K562 (cell line): ENCODE results near the gene GRSF1. TPM values are rescaled to one million over a fixed set of nuclear protein-coding genes. Genes with fewer than 3 reads are reported as not detected.

ENCODE experiments used
- ATAC-seq: fragments of 200-7000 bp; cut with Tn5 transposase; 3 replicates; pipeline ENCODE4 v1.9.1; 2020; ENCODE audit warnings: moderate library complexity
- BruUV-seq: library from RNA; stranded (reverse); fragments of 400-500 nt; replicated peaks from 2 replicates; lab custom pipeline; 2021; lab: Mats Ljungman, UMichigan
- CTCF ChIA-PET: fragments of 300-600 bp; formaldehyde crosslinking; extraction: SDS; loops from one replicate; lab custom pipeline; 2021; ENCODE audit warnings: low intra/inter-chr PET ratio; lab: Yijun Ruan, JAX
- POLR2A ChIA-PET: fragments of 300-600, 350-650 bp; sonication (Branson Sonifier 250); formaldehyde crosslinking; extraction: SDS; loops from one replicate; lab custom pipeline; 2021; ENCODE audit warnings: antibody characterized with exemption, inconsistent platforms; lab: Yijun Ruan, JAX
- DNase-seq, 4 experiments: peaks; one replicate each; pipeline versions ENCODE4 v3.0.0 to v3.0.0-alpha.2; 2011 to 2018; ENCODE audit warnings: low spot score in 3 of 4, mixed read lengths in 3 of 4; ENCODE audit errors: extremely low read depth in 1 of 4
- FAIRE-seq: peaks from 2 replicates; lab custom pipeline; 2011; peaks lifted over from hg19 to GRCh38; lab: Jason Lieb, UNC
- H2AFZ ChIP-seq: 2 replicates; pipeline ENCODE4 v1.6.0; 2011; ENCODE audit warnings: low read depth, low read length, control low read depth, inconsistent platforms
- H3K27ac ChIP-seq: fragments of 200-600 bp; 3 replicates; pipeline ENCODE4 v1.8.0; 2011; ENCODE audit warnings: low read depth, mild to moderate bottlenecking, control low read depth, inconsistent platforms, low read length, moderate library complexity, mixed read lengths; ENCODE audit errors: extremely low read depth
- H3K27me3 ChIP-seq, 2 experiments: fragments of 300-600 bp in 1 of 2; 2 replicates in 1 of 2; 3 replicates in 1 of 2; pipeline versions ENCODE4 v1.6.0 to v1.8.0; 2011; ENCODE audit warnings: inconsistent platforms in 2 of 2, low read length in 2 of 2, mild to moderate bottlenecking in 1 of 2, mixed read lengths in 1 of 2, moderate library complexity in 1 of 2; ENCODE audit not compliant: control insufficient read depth in 2 of 2, insufficient read depth in 2 of 2
- H3K36me3 ChIP-seq: fragments of 300-600 bp; 3 replicates; pipeline ENCODE4 v1.8.0; 2011; ENCODE audit warnings: mild to moderate bottlenecking, low read length, inconsistent platforms; ENCODE audit not compliant: control insufficient read depth, insufficient read depth
- H3K4me1 ChIP-seq, 2 experiments: fragments of 200-600 bp in 1 of 2; replicated peaks in 1 of 2; 2 replicates in 1 of 2; 3 replicates in 1 of 2; pipeline versions ENCODE4 v1.5.1 to v1.8.0; 2011; ENCODE audit warnings: inconsistent platforms in 2 of 2, low read length in 2 of 2, mild to moderate bottlenecking in 1 of 2, mixed read lengths in 1 of 2, moderate library complexity in 1 of 2; ENCODE audit not compliant: control insufficient read depth in 2 of 2, insufficient read depth in 2 of 2
- H3K4me2 ChIP-seq: 2 replicates; pipeline ENCODE4 v1.6.1; 2011; ENCODE audit warnings: low read length, control low read depth, inconsistent platforms, mixed read lengths; ENCODE audit not compliant: insufficient read depth
- H3K4me3 ChIP-seq: fragments of 200-600 bp; sonication (generic), shearing (Covaris generic); 2 replicates; pipeline ENCODE4 v1.5.1; 2016; ENCODE audit warnings: control low read depth, inconsistent platforms
- H3K79me2 ChIP-seq: fragments of 200-600 bp; 3 replicates; pipeline ENCODE4 v1.8.0; 2011; ENCODE audit warnings: low read length, inconsistent platforms; ENCODE audit not compliant: control insufficient read depth, insufficient read depth
- H3K9ac ChIP-seq, 2 experiments: 2 replicates each; pipeline versions ENCODE4 v1.6.0 to v1.6.1; 2011; ENCODE audit warnings: low read depth in 2 of 2, low read length in 2 of 2, control low read depth in 1 of 2, inconsistent platforms in 1 of 2, mild to moderate bottlenecking in 1 of 2, mixed read lengths in 1 of 2; ENCODE audit not compliant: insufficient read depth in 1 of 2
- H3K9me1 ChIP-seq: one replicate; pipeline ENCODE4 v1.6.0; 2011; ENCODE audit warnings: inconsistent platforms, mild to moderate bottlenecking, low read length, moderate library complexity; ENCODE audit not compliant: control insufficient read depth, insufficient read depth
- H3K9me3 ChIP-seq: replicated peaks from 2 replicates; pipeline ENCODE4 v1.5.1; 2011; ENCODE audit warnings: low read depth, low read length, inconsistent platforms; ENCODE audit not compliant: control insufficient read depth, insufficient read depth
- H4K20me1 ChIP-seq: replicated peaks from 2 replicates; pipeline ENCODE4 v1.6.1; 2011; ENCODE audit warnings: low read length, inconsistent platforms, mixed read lengths; ENCODE audit not compliant: control insufficient read depth, insufficient read depth
- ARID3A ChIP-seq: IDR thresholded peaks from 2 replicates; pipeline ENCODE4 v1.6.1; 2012; ENCODE audit warnings: low read depth, low read length, improper control_type of control experiment, borderline replicate concordance
- ATF2 ChIP-seq: sonication (generic); formaldehyde crosslinking; IDR thresholded peaks from 2 replicates; pipeline ENCODE4 v1.8.1; 2022; ENCODE audit warnings: missing genetic modification reagents
- BRF2 ChIP-seq: IDR thresholded peaks from 3 replicates; pipeline ENCODE4 v1.6.1; 2011; ENCODE audit warnings: borderline replicate concordance, mild to moderate bottlenecking; ENCODE audit not compliant: insufficient read length, insufficient read depth
- CBX8 ChIP-seq: fragments of 200-600 bp; sonication (generic); IDR thresholded peaks from 2 replicates; pipeline ENCODE4 v1.6.1; 2012; ENCODE audit warnings: borderline replicate concordance, mixed run types, low read depth, mild to moderate bottlenecking, moderate library complexity, mixed read lengths, low read length, control low read depth, inconsistent platforms; ENCODE audit not compliant: poor library complexity, severe bottlenecking; ENCODE audit errors: extremely low read depth
- HMBOX1 ChIP-seq: sonication (generic); IDR thresholded peaks from 2 replicates; pipeline ENCODE4 v1.6.1; 2016
- MTA2 ChIP-seq: fragments of 450-650 bp; IDR thresholded peaks from 2 replicates; pipeline ENCODE4 v1.6.1; 2016; ENCODE audit warnings: low read depth
- NCOA1 ChIP-seq: fragments of 450-650 bp; IDR thresholded peaks from 2 replicates; pipeline ENCODE4 v1.6.1; 2016; ENCODE audit warnings: low read depth
- NR2C2 ChIP-seq, 2 experiments: fragments of 200-800 bp in 1 of 2; sonication (Bioruptor generic) in 1 of 2; sonication (generic) in 1 of 2; formaldehyde crosslinking in 1 of 2; IDR thresholded peaks; 2 replicates each; pipeline versions ENCODE4 v1.6.1 to v1.8.0; 2016 to 2022; ENCODE audit warnings: mild to moderate bottlenecking in 1 of 2, missing compliant biosample characterization in 1 of 2, missing genetic modification characterization in 1 of 2, missing genetic modification reagents in 1 of 2
- NRF1 ChIP-seq, 2 experiments: fragments of 450-650 bp; IDR thresholded peaks in 1 of 2; conservative IDR thresholded peaks in 1 of 2; 2 replicates each; pipeline ENCODE4 v1.6.1; 2014; ENCODE audit warnings: mild to moderate bottlenecking in 2 of 2
- RBM34 ChIP-seq: fragments of 200-400 bp; formaldehyde crosslinking; IDR thresholded peaks from 2 replicates; pipeline ENCODE4 v1.6.1; 2018; ENCODE audit warnings: low read length, borderline replicate concordance; ENCODE audit not compliant: insufficient read depth
- RHOXF2B ChIP-seq: fragments of 250-450 bp; sonication (Bioruptor Pico); conservative IDR thresholded peaks from 2 replicates; pipeline ENCODE4 v1.5.1; 2021
- SIX5 ChIP-seq, 2 experiments: IDR thresholded peaks; 2 replicates each; pipeline ENCODE4 v1.6.1; 2011; ENCODE audit warnings: low read length in 2 of 2, borderline replicate concordance in 1 of 2, low read depth in 1 of 2, mild to moderate bottlenecking in 1 of 2, moderate library complexity in 1 of 2; ENCODE audit not compliant: insufficient read depth in 1 of 2
- ZNF280B ChIP-seq: fragments of 250-450 bp; sonication (Bioruptor Pico); IDR thresholded peaks from 2 replicates; pipeline ENCODE4 v1.5.1; 2021; ENCODE audit warnings: mild to moderate bottlenecking
- ZNF507 ChIP-seq: conservative IDR thresholded peaks from 2 replicates; pipeline ENCODE4 v1.6.1; 2017; ENCODE audit warnings: missing genetic modification characterization, missing compliant biosample characterization
- ZNF830 ChIP-seq: fragments of 250-450 bp; sonication (Bioruptor Pico); IDR thresholded peaks from 2 replicates; pipeline ENCODE4 v1.5.0; 2021; ENCODE audit warnings: mild to moderate bottlenecking
- WGBS: fragments of 100-300 bp; shearing (Covaris generic); methylation state at CpG from one replicate; pipeline ENCODE4 v1.1.6; 2016; ENCODE audit warnings: low coverage, mixed read lengths; ENCODE audit not compliant: insufficient coverage; ENCODE audit errors: missing lambda C conversion rate; 5-methylcytosine and 5-hydroxymethylcytosine counted together
- in situ Hi-C: fragments of 300-500 bp; cut with MboI; formaldehyde crosslinking; loops from 4 replicates; pipeline ENCODE4 v1.15.0; 2018; ENCODE audit warnings: inconsistent platforms, mixed read lengths
- intact Hi-C: fragments of 100-400 bp; cut with micrococcal nuclease; formaldehyde crosslinking; loops from 2 replicates; pipeline ENCODE4 v1.14.2; 2022
- polyA plus RNA-seq, 8 experiments: library from polyadenylated mRNA; depleted of rRNA in 4 of 8; stranded (reverse) in 5 of 8; unstranded in 3 of 8; fragments of >200 nt; fragmentation: Nextera tagmentation in 2 of 8; fragmentation: Illumina TruSeq in 1 of 8; extraction: Ambion mirVana in 2 of 8; extraction: Trizol in 1 of 8; gene quantifications; 2 replicates each; pipeline versions ENCODE4 v1.2.1 to v1.2.3, GENCODE V29; 2011 to 2014; ENCODE audit warnings: inconsistent platforms in 1 of 8, missing spikeins in 1 of 8
- total RNA-seq, 7 experiments: library from RNA; depleted of rRNA in 6 of 7; stranded (reverse); fragments of >200 nt in 6 of 7; fragmentation: Illumina TruSeq in 2 of 7; extraction: Trizol in 2 of 7; gene quantifications; 2 replicates each; pipeline versions ENCODE4 v1.2.1 to v1.2.3, GENCODE V29; 2011 to 2021; ENCODE audit warnings: low replicate concordance in 1 of 7

Gene GRSF1
- total and polyA plus RNA-seq, 9 of the 15 experiments (the other 6 are each of a cell fraction or from before 2014, with no cell fraction given), result 33.0 to 105 (median 76.0) TPM

DNA sequence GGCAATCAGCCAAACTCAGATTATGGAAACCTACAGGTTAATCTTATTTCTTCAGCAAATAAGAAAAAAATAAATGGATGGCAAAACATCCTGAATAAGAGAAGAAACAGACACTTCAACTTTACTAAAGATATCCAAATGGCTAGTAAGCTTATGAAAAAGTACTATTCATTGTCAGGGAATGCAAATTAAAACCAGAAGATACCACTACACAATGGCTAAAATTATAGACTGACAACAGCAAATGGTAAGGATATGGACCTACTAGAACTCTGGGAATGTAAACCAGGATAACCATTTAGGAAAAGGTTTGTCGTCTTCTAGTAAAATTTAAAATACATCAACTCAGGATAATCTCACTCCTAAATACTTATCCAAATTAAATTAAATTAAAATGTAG, 24.3 kb downstream of the GRSF1 start:
- ChIA-PET POLR2A (interaction anchor here (1.0 kb wide), 1 partner anchor 176 kb away, joined by 3 read pairs; no protein-coding TSS in a partner anchor), CTCF (no interaction called here)
- H3K4me1 ChIP-seq, result no peaks in the 10 kb centered on the region
- H3K36me3 ChIP-seq, result peaks cover 23% of the 10 kb centered on the region
- intact Hi-C loops (loop anchor here (5.0 kb wide), 1 partner anchor 108 kb away; no protein-coding TSS in a partner anchor), in situ Hi-C loops (no loop called here)
- H3K9ac ChIP-seq, result no peak overlapping the region
- no TSS peak for BruUV-seq
- no peak overlapping the region for H3K4me3 ChIP-seq
- H3K27me3 ChIP-seq, result no peaks in the 10 kb centered on the region
- no peak overlapping the region for H3K4me2 ChIP-seq
- no peaks in the 10 kb centered on the region for H4K20me1 ChIP-seq
- H3K9me3 ChIP-seq, result no peaks in the 10 kb centered on the region
- no peaks in the 10 kb centered on the region for H3K79me2 ChIP-seq
- no peak overlapping the region for H2AFZ ChIP-seq
- 80% methylated on average over 1 of the region's 1 CpG for WGBS
- H3K9me1 ChIP-seq, result no peaks in the 10 kb centered on the region
- FAIRE-seq (no peak), ATAC-seq (no peak), DNase-seq (no peak)
- H3K27ac ChIP-seq, result no peak overlapping the region
- TF ChIP-seq CBX8 (no peak), RBM34 (no peak), NRF1 (conservative IDR thresholded peaks at IDR 0.05 in 1 of 2, IDR thresholded peaks at IDR 0.05 in 1 of 2) (no peak), RHOXF2B (CRISPR knock-in tag) (no peak), NCOA1 (no peak), BRF2 (no peak), ZNF280B (CRISPR knock-in tag) (no peak), MTA2 (no peak), ZNF830 (CRISPR knock-in tag) (no peak), SIX5 (IDR thresholded peaks at IDR 0.05; ENCODE audit: borderline replicate concordance in 1 of 2, insufficient read depth in 1 of 2, low read depth in 1 of 2, low read length in 2 of 2) (no peak), ARID3A (no peak), ATF2 (CRISPR knock-in tag) (no peak), HMBOX1 (no peak), NR2C2 (CRISPR knock-in tag; IDR thresholded peaks at IDR 0.05) (no peak), NR2C2 (tag; IDR thresholded peaks at IDR 0.05) (no peak), ZNF507 (tag) (no peak)
